ENCODE results near the gene EGR4.
A peak's percentile ranks its signal among the peaks of the same experiment; 100 is the strongest.

EGR4 gene
- total RNA-seq = 0.86 to 21.8 (median 6.8) reads per million in 3 donors

DNA sequence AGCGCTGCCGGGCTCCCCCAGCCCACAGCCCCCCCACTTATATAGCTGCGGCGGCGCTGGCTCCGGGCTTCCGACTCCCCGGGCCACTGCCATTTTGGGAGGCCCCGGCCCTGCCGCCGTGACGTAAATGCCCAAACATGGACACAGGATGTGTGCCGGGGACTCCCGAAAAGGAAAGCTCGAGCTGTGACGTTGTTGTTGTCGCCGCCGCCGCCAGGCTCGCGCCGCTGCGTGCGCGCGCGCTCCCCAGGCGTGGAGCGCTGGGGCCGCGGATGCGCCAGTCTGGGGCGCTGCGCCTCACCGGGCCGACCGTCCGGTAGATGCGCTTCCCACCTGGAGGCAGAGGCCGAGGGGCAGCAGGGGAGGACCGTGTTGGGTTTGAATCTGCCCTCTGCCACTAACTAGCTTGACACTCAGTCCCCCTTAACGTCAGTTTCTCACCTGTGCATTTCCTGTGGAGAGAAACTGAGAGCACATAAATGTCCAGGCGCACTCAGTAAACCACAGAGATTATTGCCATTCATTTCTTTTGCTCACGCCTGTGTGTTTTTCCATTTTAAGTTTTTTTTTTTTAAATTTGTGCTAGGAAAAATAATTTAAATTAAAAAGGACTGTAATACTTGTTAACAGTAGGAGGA is at the start of gene EGR4:
TSS of gene EGR4 (minus strand) at position 15 of the 638 bp plus-strand sequence. CDS start 231 bp downstream, outside the sequence.
- Histone ChIP-seq H3K27ac (ENCODE audit: insufficient read depth, low read length, poor library complexity, severe bottlenecking) (no peak within 1 kb of the TSS), H3K27me3 (replicated peaks; ENCODE audit: control insufficient read depth, insufficient read depth, low read length, poor library complexity, severe bottlenecking) (peaks cover 53% of the 10 kb centered on the region), H3K4me1 (ENCODE audit: control insufficient read depth, insufficient read depth, low read length, poor library complexity, severe bottlenecking) (peaks cover 28% of the 10 kb centered on the region), H3K36me3 (ENCODE audit: control insufficient read depth, insufficient read depth, low read length) (no peaks in the 10 kb centered on the region), H3K9me3 (ENCODE audit: control insufficient read depth, low read length) (no peaks in the 10 kb centered on the region), H3K4me3 (ENCODE audit: insufficient read depth, low read depth, low read length, poor library complexity, severe bottlenecking) (peak within 1 kb of the TSS; percentile 54)
- DNase-seq = peak; percentile 85 to 90 (median 86)

DNA sequence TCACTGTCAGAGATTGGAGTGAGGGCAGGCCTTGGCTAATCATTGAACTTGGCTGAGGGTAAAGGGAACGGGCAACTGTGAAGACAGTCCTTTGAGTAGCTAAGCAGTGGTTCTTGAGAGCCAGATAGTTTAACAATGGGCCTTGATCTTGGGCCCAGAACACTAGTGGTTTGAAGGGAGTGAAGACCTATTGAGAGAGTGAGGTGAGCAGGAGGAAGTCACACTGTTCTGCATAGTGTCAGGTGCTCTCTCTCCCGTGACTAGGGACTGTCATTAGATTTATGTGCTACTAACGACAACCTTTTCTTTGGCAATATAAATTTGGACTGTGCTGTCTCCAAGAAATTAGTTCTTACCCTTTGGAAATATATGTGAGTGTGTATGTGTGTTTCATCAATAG is 47.7 kb upstream of the EGR4 start:
- H3K36me3 ChIP-seq (ENCODE audit: control insufficient read depth, insufficient read depth, low read length) = no peaks in the 10 kb centered on the region
- no peak for DNase-seq

DNA sequence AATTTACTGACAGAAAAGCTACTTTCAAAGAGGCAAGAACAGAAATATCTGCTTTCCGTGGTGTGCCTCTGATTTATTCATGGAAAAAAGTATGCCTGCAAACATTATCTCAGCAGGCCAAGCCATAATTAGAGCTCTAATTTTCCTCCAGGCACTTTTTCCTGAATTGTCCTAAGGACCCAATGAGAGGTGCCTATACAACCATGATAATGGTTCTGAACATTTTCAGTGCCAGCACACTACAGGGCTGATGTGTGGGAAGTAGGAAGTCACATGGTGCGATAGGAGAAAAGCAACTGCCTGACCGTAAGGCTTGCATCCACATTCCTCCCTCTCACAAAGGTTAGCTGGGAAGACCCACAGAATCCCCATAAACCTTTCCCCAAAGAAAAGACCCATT is 45.9 kb upstream of the EGR4 start:
- Histone ChIP-seq H3K4me1 (ENCODE audit: control insufficient read depth, insufficient read depth, low read length, poor library complexity, severe bottlenecking) (no peaks in the 10 kb centered on the region), H3K27me3 (replicated peaks; ENCODE audit: control insufficient read depth, insufficient read depth, low read length, poor library complexity, severe bottlenecking) (no peaks in the 10 kb centered on the region), H3K9me3 (ENCODE audit: control insufficient read depth, low read length) (no peaks in the 10 kb centered on the region), H3K4me3 (ENCODE audit: insufficient read depth, low read depth, low read length, poor library complexity, severe bottlenecking) (no peak overlapping the region), H3K36me3 (ENCODE audit: control insufficient read depth, insufficient read depth, low read length) (no peaks in the 10 kb centered on the region), H3K27ac (ENCODE audit: insufficient read depth, low read length, poor library complexity, severe bottlenecking) (no peak overlapping the region)
- no peak for DNase-seq

More for the DNA sequence above, 47.7 kb upstream of the EGR4 start:
- Histone ChIP-seq H3K9me3 (ENCODE audit: control insufficient read depth, low read length) (no peaks in the 10 kb centered on the region), H3K27me3 (replicated peaks; ENCODE audit: control insufficient read depth, insufficient read depth, low read length, poor library complexity, severe bottlenecking) (no peaks in the 10 kb centered on the region), H3K4me1 (ENCODE audit: control insufficient read depth, insufficient read depth, low read length, poor library complexity, severe bottlenecking) (no peaks in the 10 kb centered on the region), H3K4me3 (ENCODE audit: insufficient read depth, low read depth, low read length, poor library complexity, severe bottlenecking) (no peak overlapping the region), H3K27ac (ENCODE audit: insufficient read depth, low read length, poor library complexity, severe bottlenecking) (no peak overlapping the region)

DNA sequence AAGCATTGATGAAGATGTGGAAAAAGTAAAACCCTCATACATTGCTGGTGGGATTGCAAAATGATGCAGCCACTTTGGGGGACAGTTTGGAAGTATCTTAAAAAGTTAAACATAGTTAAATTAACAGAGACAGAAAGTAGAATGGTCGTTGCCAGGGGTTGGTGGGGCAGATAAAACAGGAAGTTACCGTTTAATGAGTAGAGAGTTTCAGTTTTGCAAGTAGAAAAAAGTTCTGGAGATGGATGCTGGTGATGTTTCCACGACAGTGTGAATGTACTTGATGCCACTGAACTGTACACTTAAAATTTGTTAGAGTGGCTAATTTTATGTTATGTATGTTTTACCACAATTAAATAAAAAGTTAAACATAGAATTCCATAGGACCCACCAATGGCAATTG is 44.5 kb upstream of the EGR4 start:
- H3K4me1 ChIP-seq (ENCODE audit: control insufficient read depth, insufficient read depth, low read length, poor library complexity, severe bottlenecking) = no peaks in the 10 kb centered on the region
- H3K36me3 ChIP-seq (ENCODE audit: control insufficient read depth, insufficient read depth, low read length) = no peaks in the 10 kb centered on the region
- no peak overlapping the region for H3K4me3 ChIP-seq (ENCODE audit: insufficient read depth, low read depth, low read length, poor library complexity, severe bottlenecking)
- H3K27ac ChIP-seq (ENCODE audit: insufficient read depth, low read length, poor library complexity, severe bottlenecking) = no peak overlapping the region
- no peaks in the 10 kb centered on the region for H3K27me3 ChIP-seq (replicated peaks; ENCODE audit: control insufficient read depth, insufficient read depth, low read length, poor library complexity, severe bottlenecking)
- H3K9me3 ChIP-seq (ENCODE audit: control insufficient read depth, low read length) = no peaks in the 10 kb centered on the region
- DNase-seq = no peak

DNA sequence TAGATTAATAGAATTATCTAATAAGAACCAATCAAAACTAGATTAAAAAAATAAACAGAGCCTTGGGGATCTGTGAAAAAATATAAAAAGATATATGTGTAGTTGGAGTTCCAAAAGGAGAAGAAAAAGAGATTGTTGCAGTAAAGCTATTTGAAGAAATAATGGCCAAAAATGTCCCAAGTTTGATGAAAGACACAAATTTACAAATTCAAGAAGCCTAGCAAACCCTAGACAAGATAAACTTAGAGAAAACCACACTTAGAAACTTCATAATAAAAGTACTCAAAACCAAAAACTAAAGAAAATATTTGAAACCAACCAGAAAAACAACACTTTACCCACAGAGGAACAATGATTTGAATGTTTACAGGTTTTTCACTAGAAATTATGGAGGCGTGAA is 41.3 kb upstream of the EGR4 start:
- Histone ChIP-seq H3K27me3 (replicated peaks; ENCODE audit: control insufficient read depth, insufficient read depth, low read length, poor library complexity, severe bottlenecking) (no peaks in the 10 kb centered on the region), H3K4me3 (ENCODE audit: insufficient read depth, low read depth, low read length, poor library complexity, severe bottlenecking) (no peak overlapping the region), H3K4me1 (ENCODE audit: control insufficient read depth, insufficient read depth, low read length, poor library complexity, severe bottlenecking) (no peaks in the 10 kb centered on the region), H3K36me3 (ENCODE audit: control insufficient read depth, insufficient read depth, low read length) (no peaks in the 10 kb centered on the region), H3K9me3 (ENCODE audit: control insufficient read depth, low read length) (no peaks in the 10 kb centered on the region), H3K27ac (ENCODE audit: insufficient read depth, low read length, poor library complexity, severe bottlenecking) (no peak overlapping the region)
- DNase-seq = no peak

DNA sequence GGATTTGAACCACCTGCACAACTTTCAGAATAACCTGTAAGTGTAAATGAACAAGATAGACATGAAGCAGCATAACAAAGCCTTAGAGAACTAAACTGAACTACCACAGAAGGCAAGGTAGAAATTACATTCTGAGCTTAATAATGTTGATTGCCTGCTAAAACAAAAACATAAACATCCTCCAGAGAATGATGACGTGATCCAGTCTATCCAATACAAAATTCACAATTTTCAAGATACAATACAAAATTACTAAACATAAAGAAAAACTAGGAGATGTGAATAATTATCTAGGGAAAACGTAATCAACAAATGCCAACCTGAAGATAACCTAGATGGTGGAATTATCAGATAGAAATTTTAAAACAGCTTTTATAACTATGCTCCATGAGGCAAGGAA is 40.7 kb upstream of the EGR4 start:
- Histone ChIP-seq H3K9me3 (ENCODE audit: control insufficient read depth, low read length) (no peaks in the 10 kb centered on the region), H3K36me3 (ENCODE audit: control insufficient read depth, insufficient read depth, low read length) (no peaks in the 10 kb centered on the region), H3K27ac (ENCODE audit: insufficient read depth, low read length, poor library complexity, severe bottlenecking) (no peak overlapping the region), H3K4me1 (ENCODE audit: control insufficient read depth, insufficient read depth, low read length, poor library complexity, severe bottlenecking) (no peaks in the 10 kb centered on the region), H3K27me3 (replicated peaks; ENCODE audit: control insufficient read depth, insufficient read depth, low read length, poor library complexity, severe bottlenecking) (no peaks in the 10 kb centered on the region), H3K4me3 (ENCODE audit: insufficient read depth, low read depth, low read length, poor library complexity, severe bottlenecking) (no peak overlapping the region)
- DNase-seq = no peak

DNA sequence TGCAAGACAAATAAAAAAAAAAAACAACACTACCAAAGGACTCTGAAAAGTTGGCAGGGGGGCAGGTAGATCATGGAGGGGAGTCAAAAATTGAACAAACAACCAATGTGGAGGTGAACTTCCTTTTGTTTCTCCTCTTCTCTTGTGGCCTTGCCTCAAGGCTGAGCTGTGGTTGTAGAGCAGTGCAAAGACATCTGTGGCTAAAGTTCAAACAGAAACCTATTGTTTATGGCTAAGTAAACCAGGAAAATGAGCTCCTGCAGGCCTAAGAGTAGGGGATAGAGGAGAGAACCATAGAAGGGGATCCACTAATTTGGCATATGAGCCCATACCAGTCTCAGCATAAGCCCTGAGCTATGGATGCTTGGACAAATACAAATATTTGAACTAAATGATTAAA is 40.2 kb upstream of the EGR4 start:
- Histone ChIP-seq H3K4me1 (ENCODE audit: control insufficient read depth, insufficient read depth, low read length, poor library complexity, severe bottlenecking) (no peaks in the 10 kb centered on the region), H3K27me3 (replicated peaks; ENCODE audit: control insufficient read depth, insufficient read depth, low read length, poor library complexity, severe bottlenecking) (no peaks in the 10 kb centered on the region), H3K36me3 (ENCODE audit: control insufficient read depth, insufficient read depth, low read length) (no peaks in the 10 kb centered on the region), H3K9me3 (ENCODE audit: control insufficient read depth, low read length) (no peaks in the 10 kb centered on the region), H3K27ac (ENCODE audit: insufficient read depth, low read length, poor library complexity, severe bottlenecking) (no peak overlapping the region), H3K4me3 (ENCODE audit: insufficient read depth, low read depth, low read length, poor library complexity, severe bottlenecking) (no peak overlapping the region)
- no peak for DNase-seq

DNA sequence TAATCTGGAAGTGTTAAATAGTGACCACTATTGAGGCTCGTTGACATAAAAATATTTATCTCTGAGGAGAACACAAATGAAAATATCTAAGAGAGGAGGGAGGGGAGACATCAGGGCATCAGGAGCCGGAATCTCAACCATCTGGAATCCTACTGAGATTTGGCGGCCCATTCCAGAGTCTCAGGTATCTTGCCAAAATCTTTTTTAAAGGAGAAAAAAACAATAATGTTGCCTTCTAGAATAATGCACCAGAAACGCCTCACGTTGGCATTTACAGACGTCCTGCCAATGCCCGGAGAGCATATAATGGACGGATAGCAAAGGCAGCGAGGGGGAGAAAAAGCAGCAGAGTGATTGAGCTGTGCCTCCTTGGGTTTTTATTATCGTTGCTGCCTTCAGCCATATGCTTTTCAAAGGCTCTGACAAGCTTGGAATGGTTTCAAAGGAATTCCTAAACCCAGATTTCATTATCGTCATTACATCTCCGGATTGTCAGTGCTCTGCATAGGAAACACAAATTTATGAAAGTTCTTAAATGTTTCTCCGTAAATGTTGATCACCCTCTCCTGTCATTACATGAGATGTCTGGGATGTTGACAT is 30.9 kb upstream of the EGR4 start:
- Histone ChIP-seq H3K4me3 (ENCODE audit: insufficient read depth, low read depth, low read length, poor library complexity, severe bottlenecking) (no peak overlapping the region), H3K27ac (ENCODE audit: insufficient read depth, low read length, poor library complexity, severe bottlenecking) (no peak overlapping the region), H3K36me3 (ENCODE audit: control insufficient read depth, insufficient read depth, low read length) (no peaks in the 10 kb centered on the region), H3K4me1 (ENCODE audit: control insufficient read depth, insufficient read depth, low read length, poor library complexity, severe bottlenecking) (no peaks in the 10 kb centered on the region), H3K9me3 (ENCODE audit: control insufficient read depth, low read length) (no peaks in the 10 kb centered on the region), H3K27me3 (replicated peaks; ENCODE audit: control insufficient read depth, insufficient read depth, low read length, poor library complexity, severe bottlenecking) (peaks cover 4% of the 10 kb centered on the region)
- no peak for DNase-seq

DNA sequence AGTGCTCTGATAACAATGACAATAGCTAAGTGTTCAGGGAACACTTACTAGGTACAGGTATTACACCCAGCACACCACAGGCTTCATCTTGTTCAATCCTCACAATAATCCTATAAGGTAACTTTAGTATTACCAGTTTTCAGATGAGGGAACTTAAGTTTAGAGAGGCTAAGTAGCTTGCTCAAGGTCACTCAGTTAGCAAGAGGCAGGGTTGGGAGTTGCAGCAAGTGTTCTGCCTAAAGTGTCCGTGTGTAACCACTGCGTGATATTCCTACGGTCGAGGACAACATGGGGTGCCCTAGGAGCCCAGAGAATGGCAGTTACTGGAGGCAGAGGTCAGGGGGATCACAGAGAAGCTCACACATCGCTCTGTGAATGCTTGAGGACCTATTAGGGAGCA is 30.2 kb upstream of the EGR4 start:
- H3K27ac ChIP-seq (ENCODE audit: insufficient read depth, low read length, poor library complexity, severe bottlenecking) = no peak overlapping the region
- H3K4me3 ChIP-seq (ENCODE audit: insufficient read depth, low read depth, low read length, poor library complexity, severe bottlenecking) = no peak overlapping the region
- H3K9me3 ChIP-seq (ENCODE audit: control insufficient read depth, low read length) = no peaks in the 10 kb centered on the region
- peaks cover 4% of the 10 kb centered on the region for H3K27me3 ChIP-seq (replicated peaks; ENCODE audit: control insufficient read depth, insufficient read depth, low read length, poor library complexity, severe bottlenecking)
- no peaks in the 10 kb centered on the region for H3K36me3 ChIP-seq (ENCODE audit: control insufficient read depth, insufficient read depth, low read length)
- H3K4me1 ChIP-seq (ENCODE audit: control insufficient read depth, insufficient read depth, low read length, poor library complexity, severe bottlenecking) = no peaks in the 10 kb centered on the region
- DNase-seq = no peak

DNA sequence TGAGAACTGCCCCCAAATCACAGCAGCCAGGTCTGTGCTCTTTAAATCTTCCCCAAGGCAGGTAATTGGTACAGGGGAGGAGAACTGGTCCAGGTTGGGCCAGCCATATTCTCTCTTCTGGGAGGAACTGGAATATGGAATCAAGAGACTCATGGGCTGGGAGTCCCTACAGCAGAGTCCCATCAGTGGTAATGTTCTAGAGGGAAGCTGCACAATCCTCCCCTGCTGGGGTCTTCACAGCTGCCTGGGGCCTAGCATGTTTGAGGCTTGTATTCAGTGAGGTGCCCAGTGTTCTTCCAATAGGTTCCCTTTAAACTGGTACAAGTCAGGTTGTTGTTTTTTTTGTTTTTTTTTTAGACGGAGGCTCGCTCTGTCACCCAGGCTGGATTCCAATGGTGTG is 21.1 kb upstream of the EGR4 start:
- no peak overlapping the region for H3K27ac ChIP-seq (ENCODE audit: insufficient read depth, low read length, poor library complexity, severe bottlenecking)
- no peaks in the 10 kb centered on the region for H3K4me1 ChIP-seq (ENCODE audit: control insufficient read depth, insufficient read depth, low read length, poor library complexity, severe bottlenecking)
- no peaks in the 10 kb centered on the region for H3K27me3 ChIP-seq (replicated peaks; ENCODE audit: control insufficient read depth, insufficient read depth, low read length, poor library complexity, severe bottlenecking)
- H3K4me3 ChIP-seq (ENCODE audit: insufficient read depth, low read depth, low read length, poor library complexity, severe bottlenecking) = no peak overlapping the region
- DNase-seq = no peak
- H3K36me3 ChIP-seq (ENCODE audit: control insufficient read depth, insufficient read depth, low read length) = no peaks in the 10 kb centered on the region
- no peaks in the 10 kb centered on the region for H3K9me3 ChIP-seq (ENCODE audit: control insufficient read depth, low read length)

All from effector memory CD4-positive, alpha-beta T cell (primary cell).